ENCODE measurements around the gene PGAM2. TPM values are rescaled to one million over a fixed set of nuclear protein-coding genes. Genes with fewer than 3 reads are reported as not detected.

Gene PGAM2
- total RNA-seq, 1 experiment from 2014 or later, result 0.27 TPM

GRCh38 chr7:44057181-44057848, 8.1 kb downstream of the PGAM2 start:
- no peaks in the 10 kb centered on the region for H4K20me1 ChIP-seq (ENCODE audit: insufficient read depth)
- no peaks in the 10 kb centered on the region for H3K4me1 ChIP-seq (ENCODE audit: control insufficient read depth in 1 of 2, insufficient read depth in 2 of 2, low read length in 2 of 2)
- no peak overlapping the region for H3K9ac ChIP-seq (ENCODE audit: low read length)
- H2AFZ ChIP-seq (ENCODE audit: low read depth, low read length, poor library complexity, severe bottlenecking), result no peak overlapping the region
- ChIA-PET POLR2A (no interaction called here), RAD21 (ENCODE audit: low non-redundant PET in 1 of 2, low total read pairs in 2 of 2, uncharacterized antibody in 2 of 2, unreplicated experiment in 2 of 2) (no interaction called here), CTCF (no interaction called here)
- intact Hi-C loops (cut with micrococcal nuclease), result no loop called here
- no TSS peak for BruUV-seq (replicated peaks)
- H3K27me3 ChIP-seq (ENCODE audit: insufficient read depth, low read length), result no peaks in the 10 kb centered on the region
- no peaks in the 10 kb centered on the region for H3K9me3 ChIP-seq (ENCODE audit: control insufficient read depth in 1 of 2, insufficient read depth in 1 of 2, low read depth in 1 of 2, low read length in 2 of 2)
- no peak overlapping the region for H3K4me2 ChIP-seq (ENCODE audit: low read length)
- TF ChIP-seq TCF7L2 (IDR thresholded peaks at IDR 0.05; ENCODE audit: borderline replicate concordance, extremely low read depth, insufficient read depth, insufficient read length) (no peak), ZBTB33 (IDR thresholded peaks at IDR 0.05; ENCODE audit: extremely low read depth, insufficient replicate concordance, low read length) (no peak)
- no peak overlapping the region for H3K4me3 ChIP-seq (replicated peaks in 1 of 2; ENCODE audit: low read depth in 1 of 2, low read length in 2 of 2)
- DNase-seq (ENCODE audit: low read depth, low spot score) (no peak), ATAC-seq (no peak)
- no peaks in the 10 kb centered on the region for H3K9me2 ChIP-seq (ENCODE audit: insufficient read depth)
- no peaks in the 10 kb centered on the region for H3K79me2 ChIP-seq (ENCODE audit: insufficient read depth, low read length)
- H3K27ac ChIP-seq (ENCODE audit: low read depth, low read length), result no peak overlapping the region
- peaks cover 28 to 48% of the 10 kb centered on the region in 2 experiments for H3K36me3 ChIP-seq (ENCODE audit: control insufficient read depth in 1 of 2, insufficient read depth in 2 of 2, low read length in 2 of 2)

GRCh38 chr7:44056681-44057080, 8.7 kb downstream of the PGAM2 start:
- no peak for DNase-seq (ENCODE audit: low read depth, low spot score)

More at GRCh38 chr7:44056681-44057080, 8.7 kb downstream of the PGAM2 start:
- H3K4me1 ChIP-seq (ENCODE audit: control insufficient read depth in 1 of 2, insufficient read depth in 2 of 2, low read length in 2 of 2), result no peaks in the 10 kb centered on the region
- no peaks in the 10 kb centered on the region for H3K79me2 ChIP-seq (ENCODE audit: insufficient read depth, low read length)
- no peak for TF ChIP-seq EGR1 (IDR thresholded peaks at IDR 0.05; ENCODE audit: low read depth)
- no peak for TF ChIP-seq EZH2 (IDR thresholded peaks at IDR 0.05)
- no peak for TF ChIP-seq RAD21 (IDR thresholded peaks at IDR 0.05; ENCODE audit: low read depth)
- no peaks in the 10 kb centered on the region for H3K9me3 ChIP-seq (ENCODE audit: control insufficient read depth in 1 of 2, insufficient read depth in 1 of 2, low read depth in 1 of 2, low read length in 2 of 2)
- H3K27ac ChIP-seq (ENCODE audit: low read depth, low read length), result no peak overlapping the region
- intact Hi-C loops (cut with micrococcal nuclease), result no loop called here
- no peak overlapping the region for H3K4me3 ChIP-seq (replicated peaks in 1 of 2; ENCODE audit: low read depth in 1 of 2, low read length in 2 of 2)
- ChIA-PET RAD21 (ENCODE audit: low non-redundant PET in 1 of 2, low total read pairs in 2 of 2, uncharacterized antibody in 2 of 2, unreplicated experiment in 2 of 2) (no interaction called here), CTCF (no interaction called here), POLR2A (no interaction called here)
- BruUV-seq (replicated peaks), result no TSS peak
- H3K36me3 ChIP-seq (ENCODE audit: control insufficient read depth in 1 of 2, insufficient read depth in 2 of 2, low read length in 2 of 2), result peaks cover 28 to 50% of the 10 kb centered on the region in 2 experiments
- no peak for ATAC-seq
- H3K9me2 ChIP-seq (ENCODE audit: insufficient read depth), result no peaks in the 10 kb centered on the region
- no peak overlapping the region for H3K4me2 ChIP-seq (ENCODE audit: low read length)
- no peaks in the 10 kb centered on the region for H4K20me1 ChIP-seq (ENCODE audit: insufficient read depth)
- no peak overlapping the region for H3K9ac ChIP-seq (ENCODE audit: low read length)
- no peak overlapping the region for H2AFZ ChIP-seq (ENCODE audit: low read depth, low read length, poor library complexity, severe bottlenecking)
- H3K27me3 ChIP-seq (ENCODE audit: insufficient read depth, low read length), result no peaks in the 10 kb centered on the region

Measured in HCT116 (cell line).